DOHH2 (cell line): ENCODE data around the gene NAV2.

Source experiments
- EZH2phosphoT487 ChIP-seq: fragments of 200-600 bp; sonication (generic); IDR thresholded peaks from 2 replicates; pipeline ENCODE4 v1.6.1; 2017; ENCODE audit warnings: borderline replicate concordance, mild to moderate bottlenecking, antibody characterized with exemption, low read length, moderate library complexity, mixed read lengths
- TF ChIP-seq, protein P1 (sequence below): fragments of 200-600 bp; sonication (generic); IDR thresholded peaks from one replicate; pipeline ENCODE4 v1.5.1; 2014; ENCODE audit warnings: antibody characterized with exemption, mild to moderate bottlenecking, low read depth, low read length; ENCODE audit not compliant: poor library complexity, severe bottlenecking

DNA sequence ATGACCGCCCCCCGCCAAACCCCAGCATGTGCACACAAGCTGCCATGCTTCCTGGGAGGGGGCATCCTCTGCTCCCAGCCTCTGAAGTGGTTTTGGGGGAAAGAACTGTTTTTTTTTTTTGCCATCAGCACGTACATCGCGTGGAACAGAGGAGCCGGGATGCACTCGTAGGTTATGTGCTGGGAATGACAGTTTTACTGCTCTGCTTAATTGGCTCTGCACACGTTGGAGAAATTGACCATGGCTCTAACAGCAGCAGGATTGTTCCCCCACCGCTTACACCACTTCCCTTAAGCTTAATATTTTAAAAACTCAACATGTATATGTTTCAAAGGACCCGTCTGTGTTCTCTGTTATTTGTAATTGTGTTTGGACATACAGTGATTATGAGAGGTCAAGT lies 175.2 kb downstream of the NAV2 start:
- TF ChIP-seq, protein P1, sequence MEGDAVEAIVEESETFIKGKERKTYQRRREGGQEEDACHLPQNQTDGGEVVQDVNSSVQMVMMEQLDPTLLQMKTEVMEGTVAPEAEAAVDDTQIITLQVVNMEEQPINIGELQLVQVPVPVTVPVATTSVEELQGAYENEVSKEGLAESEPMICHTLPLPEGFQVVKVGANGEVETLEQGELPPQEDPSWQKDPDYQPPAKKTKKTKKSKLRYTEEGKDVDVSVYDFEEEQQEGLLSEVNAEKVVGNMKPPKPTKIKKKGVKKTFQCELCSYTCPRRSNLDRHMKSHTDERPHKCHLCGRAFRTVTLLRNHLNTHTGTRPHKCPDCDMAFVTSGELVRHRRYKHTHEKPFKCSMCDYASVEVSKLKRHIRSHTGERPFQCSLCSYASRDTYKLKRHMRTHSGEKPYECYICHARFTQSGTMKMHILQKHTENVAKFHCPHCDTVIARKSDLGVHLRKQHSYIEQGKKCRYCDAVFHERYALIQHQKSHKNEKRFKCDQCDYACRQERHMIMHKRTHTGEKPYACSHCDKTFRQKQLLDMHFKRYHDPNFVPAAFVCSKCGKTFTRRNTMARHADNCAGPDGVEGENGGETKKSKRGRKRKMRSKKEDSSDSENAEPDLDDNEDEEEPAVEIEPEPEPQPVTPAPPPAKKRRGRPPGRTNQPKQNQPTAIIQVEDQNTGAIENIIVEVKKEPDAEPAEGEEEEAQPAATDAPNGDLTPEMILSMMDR, result no peak
- TF ChIP-seq EZH2phosphoT487, result no peak
